ENCODE results near the gene ACKR4. TPM values are rescaled to one million over a fixed set of nuclear protein-coding genes. Genes with fewer than 3 reads are reported as not detected.
A peak's percentile ranks its signal among the peaks of the same experiment; 100 is the strongest.
"Not testable (repeated sequence)": the region's sequence is repeated elsewhere in the genome, so short reads cannot be mapped to it uniquely, and the experiment has no call there.

The ACKR4 gene
- polyA plus RNA-seq, 1 of the 3 experiments (the other 2 are of a cell fraction) = 0.10 TPM

DNA sequence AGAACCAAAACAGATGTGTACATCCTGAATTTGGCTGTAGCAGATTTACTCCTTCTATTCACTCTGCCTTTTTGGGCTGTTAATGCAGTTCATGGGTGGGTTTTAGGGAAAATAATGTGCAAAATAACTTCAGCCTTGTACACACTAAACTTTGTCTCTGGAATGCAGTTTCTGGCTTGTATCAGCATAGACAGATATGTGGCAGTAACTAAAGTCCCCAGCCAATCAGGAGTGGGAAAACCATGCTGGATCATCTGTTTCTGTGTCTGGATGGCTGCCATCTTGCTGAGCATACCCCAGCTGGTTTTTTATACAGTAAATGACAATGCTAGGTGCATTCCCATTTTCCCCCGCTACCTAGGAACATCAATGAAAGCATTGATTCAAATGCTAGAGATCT lies 3.5 kb downstream of the ACKR4 start:
- H3K9me3 ChIP-seq; DNase-seq; H2AFZ ChIP-seq (ENCODE audit: low read depth); H3K27me3 ChIP-seq (ENCODE audit: insufficient read depth); H3K4me3 ChIP-seq (ENCODE audit: low read depth in 2 of 2, low read length in 1 of 2); POLR2A ChIA-PET; H3K4me2 ChIP-seq; H3K27ac ChIP-seq (ENCODE audit: low read depth in 2 of 2, low read length in 1 of 2); H3K4me1 ChIP-seq (ENCODE audit: control insufficient read depth in 1 of 2, insufficient read depth in 2 of 2, low read depth in 1 of 2, low read length in 1 of 2); H3K79me2 ChIP-seq (ENCODE audit: insufficient read depth); H4K20me1 ChIP-seq (ENCODE audit: insufficient read depth); H3K9ac ChIP-seq; H3K9me2 ChIP-seq; CTCF ChIA-PET: not testable (repeated sequence)
- peak; percentile 90 for TF ChIP-seq RFX5 (IDR thresholded peaks at IDR 0.05; ENCODE audit: low read length)
- WGBS (ENCODE audit: low lambda C conversion rate) = no CpG with 5 or more reads among the region's 1 CpG
- Histone ChIP-seq H3F3A (replicated peaks; ENCODE audit: insufficient read depth) (peaks cover 21% of the 10 kb centered on the region), H3K36me3 (replicated peaks in 1 of 2; ENCODE audit: control insufficient read depth in 1 of 2, insufficient read depth in 2 of 2, low read length in 1 of 2) (peaks cover 7 to 24% of the 10 kb centered on the region in 2 experiments)

DNA sequence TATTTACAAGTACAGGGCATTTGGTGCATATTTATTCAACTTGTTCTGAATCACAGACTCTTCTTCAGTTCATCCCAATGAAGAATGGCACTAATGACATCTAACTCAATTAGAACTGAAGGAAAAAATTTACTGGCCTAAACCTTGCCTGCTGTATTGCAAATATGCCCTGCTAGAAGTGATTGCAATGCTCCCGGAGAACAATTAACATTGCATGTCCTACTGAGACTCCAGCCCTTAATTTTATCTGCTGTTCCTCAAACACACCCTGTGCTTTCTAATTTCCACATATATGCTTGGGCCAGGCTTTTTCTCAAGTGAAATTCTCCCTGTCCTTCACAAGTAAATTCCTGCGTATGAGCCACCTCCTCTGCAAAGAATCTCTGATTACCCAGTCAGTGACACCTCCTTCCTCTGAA lies 8.3 kb downstream of the ACKR4 start:
- no peaks in the 10 kb centered on the region for H3K9me2 ChIP-seq
- peak overlapping the region; percentile 4; the same call in 1 of the 2 replicates for H3K9ac ChIP-seq
- peaks cover 0 to 11% of the 10 kb centered on the region in 2 experiments for H3K36me3 ChIP-seq (replicated peaks in 1 of 2; ENCODE audit: control insufficient read depth in 1 of 2, insufficient read depth in 2 of 2, low read length in 1 of 2)
- TF ChIP-seq TAF1 (IDR thresholded peaks at IDR 0.05; ENCODE audit: borderline replicate concordance, low read depth, low read length) (no peak), EP300 (IDR thresholded peaks at IDR 0.05; ENCODE audit: borderline replicate concordance in 1 of 2, low read depth in 1 of 2, low read length in 1 of 2) (0 out of 4 replicates have a peak, but pooled peaks of 1 of the 2 experiments have one; percentile 40)
- TF ChIP-seq, protein P1, sequence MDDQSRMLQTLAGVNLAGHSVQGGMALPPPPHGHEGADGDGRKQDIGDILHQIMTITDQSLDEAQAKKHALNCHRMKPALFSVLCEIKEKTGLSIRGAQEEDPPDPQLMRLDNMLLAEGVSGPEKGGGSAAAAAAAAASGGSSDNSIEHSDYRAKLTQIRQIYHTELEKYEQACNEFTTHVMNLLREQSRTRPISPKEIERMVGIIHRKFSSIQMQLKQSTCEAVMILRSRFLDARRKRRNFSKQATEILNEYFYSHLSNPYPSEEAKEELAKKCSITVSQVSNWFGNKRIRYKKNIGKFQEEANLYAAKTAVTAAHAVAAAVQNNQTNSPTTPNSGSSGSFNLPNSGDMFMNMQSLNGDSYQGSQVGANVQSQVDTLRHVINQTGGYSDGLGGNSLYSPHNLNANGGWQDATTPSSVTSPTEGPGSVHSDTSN (IDR thresholded peaks at IDR 0.05) = peak; percentile 74
- H3K79me2 ChIP-seq (ENCODE audit: insufficient read depth) = no peaks in the 10 kb centered on the region
- peaks cover 3 to 15% of the 10 kb centered on the region in 2 experiments; a peak in 2 of 4 replicates for H3K4me1 ChIP-seq (ENCODE audit: control insufficient read depth in 1 of 2, insufficient read depth in 2 of 2, low read depth in 1 of 2, low read length in 1 of 2)
- no peak overlapping the region for H3K4me3 ChIP-seq (ENCODE audit: low read depth in 2 of 2, low read length in 1 of 2)
- no peak overlapping the region for H2AFZ ChIP-seq (ENCODE audit: low read depth)
- ChIA-PET CTCF (no interaction called here), POLR2A (no interaction called here)
- peaks cover 8% of the 10 kb centered on the region for H3F3A ChIP-seq (replicated peaks; ENCODE audit: insufficient read depth)
- no peaks in the 10 kb centered on the region for H3K27me3 ChIP-seq (ENCODE audit: insufficient read depth)
- H3K4me2 ChIP-seq = 0 out of 2 replicates have a peak overlapping the region, but pooled peaks have one; percentile 13
- H4K20me1 ChIP-seq (ENCODE audit: insufficient read depth) = no peaks in the 10 kb centered on the region
- DNase-seq = no peak
- H3K9me3 ChIP-seq = no peaks in the 10 kb centered on the region
- WGBS (ENCODE audit: low lambda C conversion rate) = 79% methylated on average over 2 of the region's 2 CpGs
- H3K27ac ChIP-seq (ENCODE audit: low read depth in 2 of 2, low read length in 1 of 2) = peak overlapping the region; percentile 58 to 80; a peak in 3 of 4 replicates

DNA sequence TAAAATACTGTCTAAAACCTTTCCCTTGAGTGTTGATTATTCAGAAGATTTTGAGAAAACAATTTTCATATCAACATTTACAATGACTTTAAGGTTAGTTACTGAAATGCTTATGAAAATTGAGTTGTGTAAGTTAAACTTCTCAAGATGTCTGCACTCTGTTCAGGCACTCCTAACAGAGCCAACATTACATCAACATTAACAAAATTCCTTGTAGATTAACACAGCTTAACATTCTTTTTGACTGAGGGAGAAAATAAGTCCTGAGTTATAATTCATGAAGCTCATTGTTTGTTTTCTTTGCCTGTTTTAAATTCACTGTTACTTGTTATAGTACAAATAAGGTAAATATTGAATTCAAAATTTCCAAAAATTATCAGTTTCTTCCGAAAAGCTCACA lies 9.0 kb downstream of the ACKR4 start:
- Histone ChIP-seq H3K9me2 (no peaks in the 10 kb centered on the region), H3K4me1 (ENCODE audit: control insufficient read depth in 1 of 2, insufficient read depth in 2 of 2, low read depth in 1 of 2, low read length in 1 of 2) (peaks cover 3 to 15% of the 10 kb centered on the region in 2 experiments; a peak in 2 of 4 replicates), H3K36me3 (replicated peaks in 1 of 2; ENCODE audit: control insufficient read depth in 1 of 2, insufficient read depth in 2 of 2, low read length in 1 of 2) (peaks cover 0 to 11% of the 10 kb centered on the region in 2 experiments), H3K4me2 (0 out of 2 replicates have a peak overlapping the region, but pooled peaks have one; percentile 13), H2AFZ (ENCODE audit: low read depth) (no peak overlapping the region; the same call in 1 of the 2 replicates), H3K27ac (ENCODE audit: low read depth in 2 of 2, low read length in 1 of 2) (peak overlapping the region; percentile 58 to 80; a peak in 3 of 4 replicates), H3K9me3 (no peaks in the 10 kb centered on the region), H3K79me2 (ENCODE audit: insufficient read depth) (no peaks in the 10 kb centered on the region), H3F3A (replicated peaks; ENCODE audit: insufficient read depth) (peaks cover 8% of the 10 kb centered on the region), H3K4me3 (ENCODE audit: low read depth in 2 of 2, low read length in 1 of 2) (no peak overlapping the region), H4K20me1 (ENCODE audit: insufficient read depth) (no peaks in the 10 kb centered on the region), H3K9ac (peak overlapping the region; percentile 14; the same call in 1 of the 2 replicates), H3K27me3 (ENCODE audit: insufficient read depth) (no peaks in the 10 kb centered on the region)
- CTCF ChIA-PET = no interaction called here
- DNase-seq = no peak
- POLR2A ChIA-PET = no interaction called here
- 94% methylated on average over 1 of the region's 1 CpG for WGBS (ENCODE audit: low lambda C conversion rate)
- no peak for TF ChIP-seq MXI1 (IDR thresholded peaks at IDR 0.05; ENCODE audit: low read depth, low read length)
- TF ChIP-seq FOXM1 (IDR thresholded peaks at IDR 0.05; ENCODE audit: low read depth) = no peak
- TF ChIP-seq RXRA (IDR thresholded peaks at IDR 0.05; ENCODE audit: borderline replicate concordance, low read depth) = no peak
- TF ChIP-seq, protein P2, sequence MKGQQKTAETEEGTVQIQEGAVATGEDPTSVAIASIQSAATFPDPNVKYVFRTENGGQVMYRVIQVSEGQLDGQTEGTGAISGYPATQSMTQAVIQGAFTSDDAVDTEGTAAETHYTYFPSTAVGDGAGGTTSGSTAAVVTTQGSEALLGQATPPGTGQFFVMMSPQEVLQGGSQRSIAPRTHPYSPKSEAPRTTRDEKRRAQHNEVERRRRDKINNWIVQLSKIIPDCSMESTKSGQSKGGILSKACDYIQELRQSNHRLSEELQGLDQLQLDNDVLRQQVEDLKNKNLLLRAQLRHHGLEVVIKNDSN (IDR thresholded peaks at IDR 0.05; ENCODE audit: borderline replicate concordance, low read depth) = no peak
- TF ChIP-seq, protein P1 (IDR thresholded peaks at IDR 0.05) = peak; percentile 20; the same call in 1 of the 2 replicates
- TF ChIP-seq, protein P3, sequence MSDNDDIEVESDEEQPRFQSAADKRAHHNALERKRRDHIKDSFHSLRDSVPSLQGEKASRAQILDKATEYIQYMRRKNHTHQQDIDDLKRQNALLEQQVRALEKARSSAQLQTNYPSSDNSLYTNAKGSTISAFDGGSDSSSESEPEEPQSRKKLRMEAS (IDR thresholded peaks at IDR 0.05; ENCODE audit: low read depth) = no peak
- TF ChIP-seq FOXJ3 (CRISPR knock-in tag; IDR thresholded peaks at IDR 0.05) = no peak
- TF ChIP-seq TCF12 (IDR thresholded peaks at IDR 0.05) = peak; percentile 37; the same call in 1 of the 2 replicates
- peak; percentile 21; the same call in 1 of the 2 replicates for TF ChIP-seq JUND (IDR thresholded peaks at IDR 0.05)
- no peak for TF ChIP-seq EZH2phosphoT487 (IDR thresholded peaks at IDR 0.05; ENCODE audit: borderline replicate concordance, low read depth)

DNA sequence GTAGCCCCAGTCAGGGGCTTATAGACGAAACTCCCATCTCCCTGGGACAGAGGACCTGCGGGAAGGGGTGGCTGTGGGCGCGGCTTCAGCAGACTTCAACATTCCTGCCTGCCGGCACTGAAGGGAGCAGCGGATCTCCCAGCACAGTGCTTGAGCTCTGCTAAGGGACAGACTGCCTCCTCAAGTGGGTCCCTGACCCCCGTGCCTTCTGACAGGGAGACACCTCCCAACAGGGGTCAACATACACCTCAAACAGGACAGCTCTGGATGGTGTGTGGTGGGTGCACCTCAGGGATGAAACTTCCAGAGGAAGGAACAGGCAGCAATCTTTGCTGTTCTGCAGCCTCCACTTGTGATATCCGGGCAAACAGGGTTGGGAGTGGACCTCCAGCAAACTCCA lies 9.6 kb downstream of the ACKR4 start:
- H3K79me2 ChIP-seq (ENCODE audit: insufficient read depth); DNase-seq; H3K9me2 ChIP-seq; H2AFZ ChIP-seq (ENCODE audit: low read depth); H3K4me3 ChIP-seq (ENCODE audit: low read depth in 2 of 2, low read length in 1 of 2); H3K4me2 ChIP-seq; H4K20me1 ChIP-seq (ENCODE audit: insufficient read depth); H3K9me3 ChIP-seq; H3F3A ChIP-seq (replicated peaks; ENCODE audit: insufficient read depth); H3K27me3 ChIP-seq (ENCODE audit: insufficient read depth); CTCF ChIA-PET; POLR2A ChIA-PET: not testable (repeated sequence)
- Histone ChIP-seq H3K9ac (peak overlapping the region; percentile 14; the same call in 1 of the 2 replicates), H3K27ac (ENCODE audit: low read depth in 2 of 2, low read length in 1 of 2) (peak overlapping the region in 1 of 2 experiments; percentile 58; a peak in 2 of 4 replicates), H3K4me1 (ENCODE audit: control insufficient read depth in 1 of 2, insufficient read depth in 2 of 2, low read depth in 1 of 2, low read length in 1 of 2) (peaks cover 3 to 15% of the 10 kb centered on the region in 2 experiments; a peak in 2 of 4 replicates), H3K36me3 (replicated peaks in 1 of 2; ENCODE audit: control insufficient read depth in 1 of 2, insufficient read depth in 2 of 2, low read length in 1 of 2) (peaks cover 0 to 11% of the 10 kb centered on the region in 2 experiments)
- 84% methylated on average over 3 of the region's 8 CpGs for WGBS (ENCODE audit: low lambda C conversion rate)
